Activated T-cell treated with anti-CD3 and anti-CD28 coated beads, Interleukin-2, amount 50 U/mL, for 72 hours (primary cell): Measurements from ENCODE around the gene IFIH1. TPM values are rescaled to one million over a fixed set of nuclear protein-coding genes. Genes with fewer than 3 reads are reported as not detected.

Experiments
- total RNA-seq, 2 donors: library from RNA; stranded (reverse); gene quantifications; one replicate each; pipeline ENCODE4 v1.2.3, GENCODE V29; 2022

The IFIH1 gene
- total RNA-seq, 2 donors from 2014 or later = 37.8 to 62.7 TPM

Other genes with a start within 250 kb of the IFIH1 start
- gene DPP4, start 244.5 kb downstream of the IFIH1 start, total RNA-seq = 10 to 100 TPM; 37.6 to 52.9 TPM
- gene GCG, start 166.4 kb downstream of the IFIH1 start, total RNA-seq = not detected
- not detected for gene FAP, start 75.2 kb downstream of the IFIH1 start, total RNA-seq
- 10 to 100 TPM; 18.7 to 22.2 TPM for gene GCA, start 25.4 kb upstream of the IFIH1 start, total RNA-seq